ENCODE results near the gene KCNQ1OT1.
"Not testable (repeated sequence)": the region's sequence is repeated elsewhere in the genome, so short reads cannot be mapped to it uniquely, and the experiment has no call there.

Gene KCNQ1OT1

DNA sequence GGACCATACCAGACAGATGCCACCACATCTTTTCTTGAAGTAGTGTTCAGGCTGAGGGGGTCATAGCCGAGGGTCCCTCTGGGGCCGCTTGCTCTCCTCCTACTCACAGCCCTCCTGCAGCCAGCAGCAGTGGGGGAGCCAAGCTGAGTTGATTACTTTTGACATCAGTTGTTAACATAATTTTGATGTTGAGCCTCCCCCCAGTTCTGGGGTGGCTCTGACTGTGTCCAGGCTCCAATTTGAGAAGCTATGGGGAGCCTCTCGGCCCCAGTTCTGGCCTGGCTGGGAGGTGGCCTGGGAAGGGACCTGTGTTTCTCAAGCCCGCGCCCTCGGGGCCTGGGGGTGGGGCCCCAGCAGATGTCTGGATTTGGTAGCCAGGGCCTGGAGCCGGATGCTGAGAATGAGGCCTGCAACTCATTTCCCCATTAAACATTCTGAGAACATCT, 47.9 kb downstream of the KCNQ1OT1 start:
- DNase-seq = peak; percentile 61

DNA sequence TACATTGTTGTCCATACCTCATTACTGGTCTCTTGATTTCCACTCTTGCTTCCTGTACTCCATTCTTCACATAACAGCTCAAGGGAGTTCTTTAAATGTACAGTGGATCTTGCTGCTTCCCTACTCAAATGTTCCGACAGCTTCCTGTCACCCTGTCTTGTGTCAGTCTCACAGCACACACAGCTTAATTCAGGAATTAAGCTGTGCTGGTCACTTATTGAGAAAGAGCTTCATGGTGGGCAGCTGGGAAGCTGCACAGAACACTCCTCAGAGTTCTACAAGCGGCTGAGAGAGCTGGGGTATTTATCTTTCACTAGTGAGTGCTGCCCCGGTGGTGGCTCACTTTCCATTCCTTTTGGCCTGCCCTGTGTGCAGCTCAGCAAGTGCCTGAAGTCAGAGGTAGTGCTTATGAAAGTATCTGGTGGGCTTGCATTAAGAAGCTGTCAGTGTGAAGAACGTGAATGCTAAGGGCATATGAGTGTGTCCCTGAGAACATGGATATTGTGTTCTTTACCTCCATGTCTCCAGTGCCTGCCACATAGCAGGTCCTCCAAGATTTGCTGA, 48.7 kb downstream of the KCNQ1OT1 start:
- no peak for DNase-seq

DNA sequence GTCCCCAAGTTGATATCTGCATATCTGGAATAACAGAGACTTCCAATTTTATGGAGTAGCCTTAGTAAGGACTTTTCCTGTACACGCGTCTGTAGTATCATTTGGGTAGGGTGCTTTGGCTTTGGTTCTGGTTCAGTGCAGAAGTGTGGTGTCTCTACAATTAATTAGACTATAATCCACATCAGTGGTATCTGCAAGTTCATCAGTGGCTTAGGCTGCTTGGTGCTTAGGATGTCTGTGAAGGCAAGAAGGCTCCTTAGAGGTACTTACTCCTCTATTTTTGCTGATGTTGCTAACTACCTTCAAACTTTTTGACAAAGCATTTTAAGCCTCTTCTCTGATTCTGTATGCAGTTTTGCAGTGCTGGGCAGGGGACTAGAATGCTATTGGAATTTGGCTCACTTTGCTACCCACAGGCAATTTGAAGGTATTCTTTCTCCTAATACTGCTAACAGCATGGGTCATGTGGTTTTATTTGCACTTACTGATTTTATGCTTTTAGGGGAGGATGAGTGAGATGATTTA, 49.4 kb downstream of the KCNQ1OT1 start:
- no peak for DNase-seq

DNA sequence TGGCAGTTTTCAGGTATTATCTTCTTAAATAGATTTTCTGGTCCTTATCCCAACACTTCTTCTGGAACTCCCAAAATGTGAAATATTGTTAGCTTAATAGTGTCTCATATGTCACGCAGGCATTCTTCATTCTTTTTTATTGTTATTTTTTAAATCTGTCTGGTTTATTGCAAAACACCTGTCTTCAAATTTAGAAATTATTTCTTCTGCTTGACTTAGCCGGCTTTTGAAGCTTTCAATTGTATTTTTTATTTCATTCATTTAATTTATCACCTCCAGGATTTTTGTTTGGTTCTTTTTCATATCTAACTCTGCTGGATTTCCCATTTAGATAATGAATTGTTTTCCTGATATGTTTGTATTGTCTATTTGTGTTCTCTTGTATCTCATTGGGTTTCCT, 49.9 kb downstream of the KCNQ1OT1 start:
- no peak for DNase-seq

DNA sequence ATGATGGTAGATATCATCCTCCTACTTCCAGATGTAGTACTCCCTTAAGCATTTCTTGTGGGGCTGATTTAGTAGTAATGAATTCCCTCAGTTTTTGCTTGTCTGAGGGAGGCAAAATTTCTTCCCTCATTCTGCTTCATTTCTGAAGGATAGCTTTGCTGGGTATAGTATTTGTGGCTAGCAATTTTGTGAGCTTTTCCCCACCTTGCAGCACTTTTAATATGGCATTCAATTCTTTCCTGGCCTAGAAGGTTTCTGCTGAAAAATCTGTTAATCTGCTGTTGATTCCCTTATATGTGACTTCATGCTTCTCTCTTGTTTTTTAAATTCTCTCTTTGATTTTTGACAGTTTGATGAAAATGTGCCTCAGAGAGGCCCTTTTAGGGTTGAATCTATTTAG, 50.4 kb downstream of the KCNQ1OT1 start:
- no peak for DNase-seq

- no peak for DNase-seq
Observed at GRCh38 chr11:2647953-2648352, 51.8 kb downstream of the KCNQ1OT1 start.

- DNase-seq = no peak
Observed at GRCh38 chr11:2647167-2647566, 52.6 kb downstream of the KCNQ1OT1 start.

DNA sequence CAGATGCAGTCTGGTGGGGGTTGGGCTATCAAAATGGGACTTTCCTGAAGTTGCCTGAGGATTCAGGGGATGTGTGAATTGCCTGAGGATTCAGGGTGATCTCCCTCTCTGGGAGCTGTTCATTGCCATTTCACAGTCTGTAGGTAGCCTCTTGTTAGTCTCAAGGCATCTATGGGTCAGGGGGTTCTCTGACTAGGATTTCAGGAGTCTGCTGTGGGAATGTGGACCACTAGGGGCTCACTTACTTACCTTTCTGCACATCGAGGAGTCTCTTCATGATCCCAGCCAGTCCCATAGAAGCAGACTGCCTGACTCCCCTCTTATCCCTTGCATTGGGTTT, 54.0 kb downstream of the KCNQ1OT1 start:
- no peak for DNase-seq

GRCh38 chr11:2644844-2645778, 54.7 kb downstream of the KCNQ1OT1 start:
- no peak for DNase-seq

DNA sequence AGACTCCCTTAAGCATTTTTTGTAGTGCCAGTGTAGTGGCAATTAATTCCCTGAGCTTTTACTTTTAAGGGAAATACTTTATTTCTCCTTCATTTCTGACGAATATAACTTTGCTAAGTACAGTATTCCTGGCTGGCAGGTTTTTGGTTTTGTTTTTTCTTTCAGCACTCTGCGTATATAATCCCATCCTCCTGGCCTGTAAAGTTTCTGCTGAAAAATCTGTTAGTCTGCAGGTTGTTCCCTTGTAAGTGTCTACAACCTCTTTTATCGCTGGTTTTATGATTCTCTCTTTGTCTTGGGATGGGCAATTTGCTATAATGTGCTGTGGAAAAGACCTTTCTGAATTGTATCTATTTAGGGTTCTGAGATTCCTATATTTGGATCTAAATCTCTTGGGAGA, 56.0 kb downstream of the KCNQ1OT1 start:
- no peak for DNase-seq

- no peak for DNase-seq
Observed at GRCh38 chr11:2641623-2642022, 58.2 kb downstream of the KCNQ1OT1 start.

DNA sequence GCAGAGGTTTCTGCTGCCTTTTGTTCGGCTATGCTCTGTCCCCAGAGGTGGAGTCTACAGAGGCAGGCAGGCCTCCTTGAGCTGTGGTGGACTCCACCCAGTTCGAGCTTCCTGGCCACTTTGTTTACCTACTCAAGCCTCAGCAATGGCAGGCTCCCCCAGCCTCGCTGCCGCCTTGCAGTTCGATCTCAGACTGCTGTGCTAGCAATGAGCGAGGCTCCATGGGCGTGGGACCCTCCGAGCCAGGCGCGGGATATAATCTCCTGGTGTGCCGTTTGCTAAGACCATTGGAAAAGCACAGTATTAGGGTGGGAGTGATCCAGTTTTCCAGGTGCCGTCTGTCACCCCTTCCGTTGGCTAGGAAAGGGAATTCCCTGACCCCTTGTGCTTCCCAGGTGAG, 60.0 kb downstream of the KCNQ1OT1 start:
- DNase-seq = not testable (repeated sequence)

DNA sequence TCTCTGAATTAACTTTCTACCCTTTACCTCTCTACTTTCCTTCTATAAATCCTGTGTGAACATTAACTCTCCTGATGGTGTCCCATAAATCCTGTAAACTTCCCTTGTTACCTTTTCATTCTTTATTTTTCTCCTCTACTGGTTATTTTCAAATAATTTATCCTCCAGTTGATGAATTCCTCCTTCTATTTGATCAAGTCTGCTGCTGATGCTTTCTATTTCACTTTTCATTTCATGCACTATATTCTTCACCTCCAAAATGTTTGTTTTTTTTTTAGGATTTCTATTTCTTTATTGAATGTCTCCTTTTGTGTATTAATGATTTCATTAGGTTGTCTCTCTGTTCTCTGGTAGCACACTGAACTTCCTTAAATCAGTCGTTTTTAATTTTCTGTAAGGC, 68.6 kb downstream of the KCNQ1OT1 start:
- no peak for DNase-seq

DNA sequence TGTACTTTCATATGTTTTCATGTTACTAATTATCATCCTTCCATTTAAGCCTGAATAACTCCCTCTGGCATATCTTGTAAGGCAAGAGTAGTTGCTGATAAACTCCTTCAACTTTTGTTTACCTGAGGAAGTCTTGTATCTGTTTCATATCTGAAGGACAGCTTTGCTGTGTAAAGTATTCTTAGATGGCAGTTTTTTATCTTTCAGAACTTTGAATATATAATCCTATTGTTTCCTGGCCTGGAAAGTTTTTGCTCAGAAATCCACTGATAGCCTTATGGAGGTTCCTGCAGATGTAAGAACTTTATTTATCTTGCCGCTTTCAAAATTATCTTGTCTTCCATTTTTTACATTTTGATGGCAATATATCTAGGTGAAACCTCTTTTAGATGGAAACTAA, 69.1 kb downstream of the KCNQ1OT1 start:
- DNase-seq = no peak

DNA sequence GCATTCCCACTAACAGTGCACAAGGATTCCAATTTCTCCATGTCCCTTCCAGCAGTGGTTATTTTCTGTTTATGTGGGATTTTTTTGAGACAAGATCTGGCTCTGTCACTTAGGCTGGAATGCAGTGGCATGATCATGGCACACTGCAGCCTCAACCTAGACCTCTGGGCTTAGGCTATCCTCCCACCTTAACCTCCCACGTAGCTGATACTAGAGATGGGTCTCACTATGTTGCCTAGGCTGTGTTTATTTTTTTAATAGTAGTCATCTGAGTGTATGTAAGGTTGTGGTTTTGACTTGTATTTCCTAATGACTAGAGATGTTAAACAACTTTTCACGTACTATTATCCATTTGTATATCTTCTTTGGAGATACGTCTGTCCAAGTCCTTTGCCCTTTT, 74.6 kb downstream of the KCNQ1OT1 start:
- DNase-seq = no peak

GRCh38 chr11:2621894-2622293, 77.9 kb downstream of the KCNQ1OT1 start:
- DNase-seq = no peak

DNA sequence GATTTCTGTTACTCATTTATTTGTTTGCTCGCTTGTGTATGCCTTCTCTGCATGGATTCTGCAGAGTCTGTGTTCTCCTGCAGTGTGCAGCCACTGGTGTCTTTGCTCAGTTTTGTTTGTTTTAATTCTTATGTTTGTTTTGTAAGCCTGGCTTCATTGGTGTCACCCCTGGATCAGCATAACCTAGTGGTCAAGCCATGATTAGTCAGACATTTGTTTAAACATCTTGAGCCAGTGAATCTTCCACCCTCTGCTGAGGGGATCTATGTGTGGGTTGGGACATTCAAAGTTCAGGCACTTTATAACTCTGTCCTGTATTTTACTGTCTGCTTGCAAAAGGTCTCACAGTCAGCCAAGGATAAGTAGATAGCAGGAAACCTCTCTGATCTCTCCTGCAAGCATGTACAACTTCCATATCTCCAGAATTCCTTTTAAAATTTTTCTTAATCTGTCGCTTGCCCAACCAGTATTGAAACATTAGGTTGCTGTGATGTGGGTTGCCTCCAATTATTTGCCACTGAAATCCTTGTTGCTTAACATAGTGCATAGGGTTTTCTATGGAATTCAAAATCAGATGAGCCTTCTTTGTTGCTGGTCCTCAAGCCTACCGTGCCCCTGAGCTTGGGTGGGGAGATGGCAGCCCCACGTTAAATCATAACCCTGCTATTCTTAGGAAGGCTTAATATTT, 86.8 kb downstream of the KCNQ1OT1 start:
- no peak for DNase-seq

- DNase-seq = no peak
Observed at GRCh38 chr11:2609345-2609744, 90.4 kb downstream of the KCNQ1OT1 start.

DNA sequence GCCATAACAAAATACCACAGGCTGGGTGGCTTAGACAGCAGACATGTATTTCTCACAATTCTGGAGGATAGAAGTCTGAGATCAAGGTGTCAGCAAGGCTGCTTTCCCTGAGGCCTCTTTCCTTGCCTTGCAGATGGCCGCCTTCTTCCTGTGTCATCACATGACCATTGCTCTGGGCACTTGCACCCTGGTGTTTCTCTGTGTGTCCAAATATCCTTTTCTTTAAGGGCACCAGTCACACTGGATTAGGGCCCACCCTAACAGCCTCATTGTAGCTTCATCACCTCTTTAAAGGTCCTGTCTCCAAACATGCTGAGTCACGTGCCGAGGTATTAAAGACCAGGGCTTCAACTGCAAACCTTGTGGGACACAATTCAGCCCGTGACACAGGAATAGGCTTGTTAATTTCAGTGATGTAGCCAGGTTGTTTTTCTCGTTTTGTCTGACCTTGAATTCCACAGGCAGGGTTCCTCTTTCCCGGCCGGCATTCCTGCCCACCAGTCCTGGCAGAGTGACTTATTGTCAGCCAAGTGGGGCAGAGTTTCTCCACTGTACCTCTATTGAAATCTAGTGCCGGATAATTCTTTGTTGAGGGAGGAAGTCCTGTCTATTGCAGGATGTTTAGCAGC, 100.1 kb downstream of the KCNQ1OT1 start:
- no peak for DNase-seq

GRCh38 chr11:2595204-2595603, 104.6 kb downstream of the KCNQ1OT1 start:
- no peak for DNase-seq

DNA sequence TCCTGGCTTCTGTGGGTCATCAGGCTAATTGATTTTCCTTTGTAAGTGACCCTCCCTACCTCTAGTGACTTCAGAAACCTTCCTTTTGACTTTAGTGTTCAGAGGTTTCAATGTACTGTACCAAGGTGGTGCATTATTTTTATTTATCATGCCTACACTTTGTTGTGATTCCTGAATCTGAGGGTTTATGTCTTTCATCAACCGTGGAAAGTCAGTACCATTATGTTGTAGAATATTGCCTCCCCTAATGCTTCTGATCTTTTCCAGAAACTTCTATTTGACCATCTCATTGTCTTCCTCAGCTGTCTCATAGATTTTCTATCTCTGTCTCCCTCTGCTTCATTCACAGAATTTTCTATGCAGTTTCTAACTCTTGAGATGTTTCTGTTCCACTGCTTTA, 105.5 kb downstream of the KCNQ1OT1 start:
- no peak for DNase-seq

GRCh38 chr11:2593393-2593950, 106.3 kb downstream of the KCNQ1OT1 start:
- DNase-seq = no peak

Measured in right forelimb (tissue), 1 donor.